ENCODE measurements around the gene ZCCHC14.

ZCCHC14 gene

GRCh38 chr16:87371261-87371866, 121.5 kb downstream of the ZCCHC14 start:
- TF ChIP-seq, protein P1, sequence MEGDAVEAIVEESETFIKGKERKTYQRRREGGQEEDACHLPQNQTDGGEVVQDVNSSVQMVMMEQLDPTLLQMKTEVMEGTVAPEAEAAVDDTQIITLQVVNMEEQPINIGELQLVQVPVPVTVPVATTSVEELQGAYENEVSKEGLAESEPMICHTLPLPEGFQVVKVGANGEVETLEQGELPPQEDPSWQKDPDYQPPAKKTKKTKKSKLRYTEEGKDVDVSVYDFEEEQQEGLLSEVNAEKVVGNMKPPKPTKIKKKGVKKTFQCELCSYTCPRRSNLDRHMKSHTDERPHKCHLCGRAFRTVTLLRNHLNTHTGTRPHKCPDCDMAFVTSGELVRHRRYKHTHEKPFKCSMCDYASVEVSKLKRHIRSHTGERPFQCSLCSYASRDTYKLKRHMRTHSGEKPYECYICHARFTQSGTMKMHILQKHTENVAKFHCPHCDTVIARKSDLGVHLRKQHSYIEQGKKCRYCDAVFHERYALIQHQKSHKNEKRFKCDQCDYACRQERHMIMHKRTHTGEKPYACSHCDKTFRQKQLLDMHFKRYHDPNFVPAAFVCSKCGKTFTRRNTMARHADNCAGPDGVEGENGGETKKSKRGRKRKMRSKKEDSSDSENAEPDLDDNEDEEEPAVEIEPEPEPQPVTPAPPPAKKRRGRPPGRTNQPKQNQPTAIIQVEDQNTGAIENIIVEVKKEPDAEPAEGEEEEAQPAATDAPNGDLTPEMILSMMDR (IDR thresholded peaks at IDR 0.05; ENCODE audit: control insufficient read depth, insufficient read depth, low read depth, low read length, missing control alignments) = no peak
- H3K4me3 ChIP-seq (ENCODE audit: control insufficient read depth, low read depth, low read length) = no peak overlapping the region
- no peak for DNase-seq (ENCODE audit: low read depth)

- DNase-seq (ENCODE audit: low read depth) = no peak
- no peak overlapping the region for H3K4me3 ChIP-seq (ENCODE audit: control insufficient read depth, low read depth, low read length)
- TF ChIP-seq, protein P1 (IDR thresholded peaks at IDR 0.05; ENCODE audit: control insufficient read depth, insufficient read depth, low read depth, low read length, missing control alignments) = no peak
Observed at GRCh38 chr16:87369796-87370719, 122.8 kb downstream of the ZCCHC14 start.

DNA sequence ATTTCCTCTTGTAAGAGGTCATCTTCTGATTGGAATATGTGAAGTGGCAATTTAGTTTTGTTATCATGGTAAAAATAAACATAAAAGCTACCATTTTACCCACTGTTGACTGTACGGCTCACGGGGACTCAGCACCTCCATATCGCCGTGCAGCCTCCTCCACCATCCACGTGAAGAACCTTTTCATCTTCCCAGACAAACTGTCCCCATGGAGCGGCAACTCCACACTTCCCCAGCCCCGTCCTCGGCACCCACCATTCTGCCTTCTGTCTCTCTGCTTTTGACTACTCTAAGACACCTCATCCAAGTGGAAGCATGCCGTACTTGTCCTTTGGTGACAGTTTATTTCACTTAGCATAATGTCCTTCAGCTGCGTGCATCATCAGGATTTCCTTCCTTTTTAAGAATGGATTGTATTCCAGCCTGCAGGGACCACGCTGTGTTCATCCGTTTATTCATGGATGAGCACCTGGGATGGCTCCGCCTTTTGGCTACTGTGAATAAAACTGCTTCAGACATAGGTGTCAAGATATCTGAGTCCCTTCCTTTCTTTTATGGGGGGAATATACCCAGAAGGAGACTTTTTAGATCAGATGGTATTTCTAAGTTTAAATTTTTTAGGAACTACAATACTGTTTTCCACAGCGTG, 123.6 kb downstream of the ZCCHC14 start:
- TF ChIP-seq, protein P1 (IDR thresholded peaks at IDR 0.05; ENCODE audit: control insufficient read depth, insufficient read depth, low read depth, low read length, missing control alignments) = no peak
- no peak for DNase-seq (ENCODE audit: low read depth)
- H3K4me3 ChIP-seq (ENCODE audit: control insufficient read depth, low read depth, low read length) = no peak overlapping the region

DNA sequence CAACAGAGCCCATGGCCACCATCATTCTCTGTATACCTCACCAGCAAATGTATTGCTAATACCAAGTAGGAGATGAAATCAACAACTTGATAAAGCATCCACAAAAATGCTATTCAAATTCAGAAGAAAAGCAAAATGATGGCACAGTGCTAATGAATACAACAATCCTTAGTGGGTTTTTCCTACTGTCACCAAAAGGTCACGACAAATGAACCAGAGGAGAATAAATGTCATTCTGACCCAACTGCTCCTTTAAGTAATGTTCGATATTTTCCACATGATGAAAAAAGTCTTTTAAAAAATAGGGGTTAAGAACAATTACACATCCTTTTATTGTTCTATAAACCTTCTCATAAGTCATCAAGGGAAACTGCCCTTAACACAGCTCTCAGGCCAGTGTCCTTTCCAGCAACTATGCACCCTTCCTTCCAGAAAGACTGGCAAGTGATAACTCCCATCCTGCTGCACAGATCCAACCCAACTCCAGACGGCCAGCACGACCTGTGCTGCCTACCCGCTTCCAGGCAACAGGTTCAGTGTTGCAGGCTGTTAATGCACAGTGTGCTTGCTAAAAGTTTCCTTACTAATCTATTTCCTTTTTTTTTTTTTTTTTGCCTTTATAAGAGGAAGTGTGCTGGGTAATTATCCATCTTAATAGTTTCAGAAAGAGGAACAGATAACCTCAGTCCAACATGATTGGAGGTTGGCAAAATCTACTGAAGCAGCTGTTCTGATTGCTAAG, 124.6 kb downstream of the ZCCHC14 start:
- DNase-seq (ENCODE audit: low read depth) = no peak

GRCh38 chr16:87367529-87367928, 125.3 kb downstream of the ZCCHC14 start:
- TF ChIP-seq, protein P1 (IDR thresholded peaks at IDR 0.05; ENCODE audit: control insufficient read depth, insufficient read depth, low read depth, low read length, missing control alignments) = no peak

More for the DNA sequence above, 124.6 kb downstream of the ZCCHC14 start:
- H3K4me3 ChIP-seq (ENCODE audit: control insufficient read depth, low read depth, low read length) = no peak overlapping the region
- TF ChIP-seq, protein P1 (IDR thresholded peaks at IDR 0.05; ENCODE audit: control insufficient read depth, insufficient read depth, low read depth, low read length, missing control alignments) = no peak

GRCh38 chr16:87366930-87367329, 125.9 kb downstream of the ZCCHC14 start:
- no peak overlapping the region for H3K4me3 ChIP-seq (ENCODE audit: control insufficient read depth, low read depth, low read length)
- TF ChIP-seq, protein P1 (IDR thresholded peaks at IDR 0.05; ENCODE audit: control insufficient read depth, insufficient read depth, low read depth, low read length, missing control alignments) = no peak
- no peak for DNase-seq (ENCODE audit: low read depth)

More at GRCh38 chr16:87367529-87367928, 125.3 kb downstream of the ZCCHC14 start:
- DNase-seq (ENCODE audit: low read depth) = no peak
- no peak overlapping the region for H3K4me3 ChIP-seq (ENCODE audit: control insufficient read depth, low read depth, low read length)

All from AG09309 (cell line).